ENCODE data around the gene TSNAX. TPM values are rescaled to one million over a fixed set of nuclear protein-coding genes. Genes with fewer than 3 reads are reported as not detected.

Gene TSNAX
- polyA plus RNA-seq, 1 donor (not counting 4 experiments of a cell fraction or from before 2014, with no cell fraction given) = 32.6 TPM

DNA sequence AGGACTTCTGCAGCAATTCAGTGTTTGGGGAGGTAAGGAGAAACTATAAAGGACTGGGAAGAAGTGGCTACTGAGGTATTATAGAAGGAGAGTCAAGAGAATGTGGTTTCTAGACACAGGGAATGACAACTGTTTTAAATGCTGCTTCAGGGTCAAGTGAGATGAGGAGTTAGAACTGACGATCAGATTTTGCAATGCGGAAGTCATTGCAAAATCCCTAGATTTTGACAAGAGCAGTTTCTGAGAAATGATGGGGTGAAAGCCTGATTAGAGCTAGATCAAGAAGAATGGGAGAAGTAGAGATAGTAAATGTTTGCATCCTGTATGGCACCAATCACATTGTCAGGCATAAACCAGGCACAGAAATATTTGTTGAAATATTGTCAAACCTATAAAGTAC, 4.7 kb upstream of the TSNAX start:
- no peak overlapping the region for H3K4me2 ChIP-seq (ENCODE audit: control insufficient read depth, extremely low read depth, insufficient read depth, low read depth, low read length)
- H3K27me3 ChIP-seq (ENCODE audit: control insufficient read depth, extremely low read depth, insufficient read depth, low read length) = no peaks in the 10 kb centered on the region
- TF ChIP-seq, protein P1, sequence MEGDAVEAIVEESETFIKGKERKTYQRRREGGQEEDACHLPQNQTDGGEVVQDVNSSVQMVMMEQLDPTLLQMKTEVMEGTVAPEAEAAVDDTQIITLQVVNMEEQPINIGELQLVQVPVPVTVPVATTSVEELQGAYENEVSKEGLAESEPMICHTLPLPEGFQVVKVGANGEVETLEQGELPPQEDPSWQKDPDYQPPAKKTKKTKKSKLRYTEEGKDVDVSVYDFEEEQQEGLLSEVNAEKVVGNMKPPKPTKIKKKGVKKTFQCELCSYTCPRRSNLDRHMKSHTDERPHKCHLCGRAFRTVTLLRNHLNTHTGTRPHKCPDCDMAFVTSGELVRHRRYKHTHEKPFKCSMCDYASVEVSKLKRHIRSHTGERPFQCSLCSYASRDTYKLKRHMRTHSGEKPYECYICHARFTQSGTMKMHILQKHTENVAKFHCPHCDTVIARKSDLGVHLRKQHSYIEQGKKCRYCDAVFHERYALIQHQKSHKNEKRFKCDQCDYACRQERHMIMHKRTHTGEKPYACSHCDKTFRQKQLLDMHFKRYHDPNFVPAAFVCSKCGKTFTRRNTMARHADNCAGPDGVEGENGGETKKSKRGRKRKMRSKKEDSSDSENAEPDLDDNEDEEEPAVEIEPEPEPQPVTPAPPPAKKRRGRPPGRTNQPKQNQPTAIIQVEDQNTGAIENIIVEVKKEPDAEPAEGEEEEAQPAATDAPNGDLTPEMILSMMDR (optimal IDR thresholded peaks at IDR 0.05 in 1 of 3, IDR thresholded peaks at IDR 0.05 in 1 of 3, conservative IDR thresholded peaks at IDR 0.05 in 1 of 3; ENCODE audit: extremely low read depth in 1 of 3, insufficient read depth in 2 of 3, low read length in 3 of 3) = no peak
- TF ChIP-seq EZH2 (IDR thresholded peaks at IDR 0.05; ENCODE audit: low read length) = no peak
- H3K9me3 ChIP-seq (ENCODE audit: control insufficient read depth, low read depth, low read length) = no peaks in the 10 kb centered on the region
- dilution Hi-C loops (cut with MboI; ENCODE audit: extremely low pct_ligation_motif_present, low sequenced_read_pairs) = no loop called here
- no peak overlapping the region for H3K4me3 ChIP-seq (ENCODE audit: control insufficient read depth in 2 of 3, extremely low read depth in 1 of 3, insufficient read depth in 2 of 3, low read depth in 1 of 3, low read length in 3 of 3)
- no peaks in the 10 kb centered on the region for H4K20me1 ChIP-seq (ENCODE audit: control insufficient read depth, extremely low read depth, insufficient read depth, low read length)
- no peak overlapping the region for H3K9ac ChIP-seq (ENCODE audit: control insufficient read depth, extremely low read depth, insufficient read depth, low read length)
- no peaks in the 10 kb centered on the region for H3K36me3 ChIP-seq (ENCODE audit: control insufficient read depth in 2 of 2, extremely low read depth in 1 of 2, insufficient read depth in 2 of 2, low read length in 2 of 2)
- peaks cover 3% of the 10 kb centered on the region for H3K79me2 ChIP-seq (ENCODE audit: control insufficient read depth, insufficient read depth, low read length)
- peaks cover 15% of the 10 kb centered on the region for H3K4me1 ChIP-seq (ENCODE audit: control insufficient read depth, extremely low read depth, insufficient read depth, low read length)
- DNase-seq (ENCODE audit: low read depth, low spot score) = no peak
- H2AFZ ChIP-seq (ENCODE audit: control insufficient read depth, low read length) = no peak overlapping the region
- FAIRE-seq = no peak
- no peaks in the 10 kb centered on the region for H3K9me1 ChIP-seq (ENCODE audit: control insufficient read depth, extremely low read depth, insufficient read depth, low read length)
- H3K27ac ChIP-seq (ENCODE audit: control insufficient read depth, insufficient read depth, low read length) = no peak overlapping the region

DNA sequence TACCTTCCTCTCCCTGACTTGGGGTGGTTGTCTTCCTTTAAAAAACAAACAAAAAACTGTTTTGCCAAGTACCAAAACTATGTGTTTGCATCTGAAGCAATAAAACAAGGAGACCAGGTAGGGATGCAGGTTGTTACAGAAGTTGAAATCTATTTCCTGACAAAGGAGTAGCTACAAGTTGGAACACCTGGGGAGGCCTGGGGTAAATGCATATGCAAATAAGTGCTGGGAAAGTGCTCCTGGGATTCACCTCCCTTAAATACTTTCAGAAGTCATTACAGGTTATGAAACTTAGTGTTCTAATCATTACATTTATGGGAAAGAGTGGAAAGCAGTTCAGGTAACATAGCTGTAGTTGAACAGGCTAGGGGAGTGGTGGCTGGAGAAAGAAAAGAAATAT, 1.9 kb upstream of the TSNAX start:
- DNase-seq (ENCODE audit: low read depth, low spot score) (no peak), FAIRE-seq (no peak)
- dilution Hi-C loops (cut with MboI; ENCODE audit: extremely low pct_ligation_motif_present, low sequenced_read_pairs) = no loop called here
- Histone ChIP-seq H3K9ac (ENCODE audit: control insufficient read depth, extremely low read depth, insufficient read depth, low read length) (no peak overlapping the region), H3K27ac (ENCODE audit: control insufficient read depth, insufficient read depth, low read length) (no peak overlapping the region), H3K79me2 (ENCODE audit: control insufficient read depth, insufficient read depth, low read length) (peaks cover 29% of the 10 kb centered on the region), H3K4me2 (ENCODE audit: control insufficient read depth, extremely low read depth, insufficient read depth, low read depth, low read length) (peak overlapping the region; percentile 7), H3K9me1 (ENCODE audit: control insufficient read depth, extremely low read depth, insufficient read depth, low read length) (no peaks in the 10 kb centered on the region), H3K9me3 (ENCODE audit: control insufficient read depth, low read depth, low read length) (no peaks in the 10 kb centered on the region), H3K27me3 (ENCODE audit: control insufficient read depth, extremely low read depth, insufficient read depth, low read length) (no peaks in the 10 kb centered on the region), H3K4me3 (ENCODE audit: control insufficient read depth in 2 of 3, extremely low read depth in 1 of 3, insufficient read depth in 2 of 3, low read depth in 1 of 3, low read length in 3 of 3) (no peak overlapping the region), H3K4me1 (ENCODE audit: control insufficient read depth, extremely low read depth, insufficient read depth, low read length) (peaks cover 23% of the 10 kb centered on the region), H3K36me3 (ENCODE audit: control insufficient read depth in 2 of 2, extremely low read depth in 1 of 2, insufficient read depth in 2 of 2, low read length in 2 of 2) (no peaks in the 10 kb centered on the region), H2AFZ (ENCODE audit: control insufficient read depth, low read length) (peak overlapping the region; percentile 96), H4K20me1 (ENCODE audit: control insufficient read depth, extremely low read depth, insufficient read depth, low read length) (no peaks in the 10 kb centered on the region)
- TF ChIP-seq, protein P1 (optimal IDR thresholded peaks at IDR 0.05 in 1 of 3, IDR thresholded peaks at IDR 0.05 in 1 of 3, conservative IDR thresholded peaks at IDR 0.05 in 1 of 3; ENCODE audit: extremely low read depth in 1 of 3, insufficient read depth in 2 of 3, low read length in 3 of 3) = no peak
- no peak for TF ChIP-seq EZH2 (IDR thresholded peaks at IDR 0.05; ENCODE audit: low read length)
